Activated CD8-positive, alpha-beta memory T cell treated with anti-CD3 and anti-CD28 coated beads for 1 hour (primary cell): ENCODE measurements around the gene KAZN.
A peak's percentile ranks its signal among the peaks of the same experiment; 100 is the strongest.

Experiments
- DNase-seq, 2 donors: peaks; one replicate each; pipeline ENCODE4 v3.0.0-alpha.2; 2020; ENCODE audit warnings: low read depth in 1 of 2; ENCODE audit errors: extremely low read depth in 1 of 2

Gene KAZN

GRCh38 chr1:14897997-14898645, 299.6 kb downstream of the KAZN start:
- DNase-seq: no peak

- DNase-seq: no peak
These were observed 301.2 kb downstream of the KAZN start for GRCh38 chr1:14899686-14900085.

- DNase-seq: no peak
These were observed 303.0 kb downstream of the KAZN start for GRCh38 chr1:14901371-14901954.

- DNase-seq: no peak
These were observed 305.4 kb downstream of the KAZN start for GRCh38 chr1:14903922-14904321.

GRCh38 chr1:14906665-14907064, 308.2 kb downstream of the KAZN start:
- DNase-seq: no peak

GRCh38 chr1:14907416-14907815, 308.9 kb downstream of the KAZN start:
- no peak for DNase-seq

- DNase-seq: no peak
These were observed 310.8 kb downstream of the KAZN start for GRCh38 chr1:14909273-14909672.

- DNase-seq: no peak
These were observed 311.5 kb downstream of the KAZN start for GRCh38 chr1:14909920-14910460.

GRCh38 chr1:14910984-14911721, 312.7 kb downstream of the KAZN start:
- DNase-seq: no peak

- no peak for DNase-seq
These were observed 314.5 kb downstream of the KAZN start for GRCh38 chr1:14912839-14913481.

GRCh38 chr1:14913482-14914177, 315.1 kb downstream of the KAZN start:
- no peak for DNase-seq

GRCh38 chr1:14914351-14914988, 316.0 kb downstream of the KAZN start:
- no peak for DNase-seq

- DNase-seq: peak in 1 of 2 donors; percentile 13
These were observed 317.0 kb downstream of the KAZN start for GRCh38 chr1:14915356-14916054.

- no peak for DNase-seq
These were observed 320.8 kb downstream of the KAZN start for GRCh38 chr1:14919289-14919688.

GRCh38 chr1:14919751-14920150, 321.3 kb downstream of the KAZN start:
- no peak for DNase-seq

- no peak for DNase-seq
These were observed 322.6 kb downstream of the KAZN start for GRCh38 chr1:14921057-14921456.

- DNase-seq: no peak
These were observed 324.6 kb downstream of the KAZN start for GRCh38 chr1:14922942-14923726.

- no peak for DNase-seq
These were observed 325.4 kb downstream of the KAZN start for GRCh38 chr1:14923727-14924452.
